Activated CD4-positive, CD25-positive, alpha-beta regulatory T cell (primary cell): ENCODE data around the gene WDR31.
"Not testable (repeated sequence)": the region's sequence is repeated elsewhere in the genome, so short reads cannot be mapped to it uniquely, and the experiment has no call there.

ENCODE experiments used
- DNase-seq, 4 experiments: peaks; one replicate each; lab custom pipeline; 2025; lab: John Stamatoyannopoulos, UW

WDR31 gene

DNA sequence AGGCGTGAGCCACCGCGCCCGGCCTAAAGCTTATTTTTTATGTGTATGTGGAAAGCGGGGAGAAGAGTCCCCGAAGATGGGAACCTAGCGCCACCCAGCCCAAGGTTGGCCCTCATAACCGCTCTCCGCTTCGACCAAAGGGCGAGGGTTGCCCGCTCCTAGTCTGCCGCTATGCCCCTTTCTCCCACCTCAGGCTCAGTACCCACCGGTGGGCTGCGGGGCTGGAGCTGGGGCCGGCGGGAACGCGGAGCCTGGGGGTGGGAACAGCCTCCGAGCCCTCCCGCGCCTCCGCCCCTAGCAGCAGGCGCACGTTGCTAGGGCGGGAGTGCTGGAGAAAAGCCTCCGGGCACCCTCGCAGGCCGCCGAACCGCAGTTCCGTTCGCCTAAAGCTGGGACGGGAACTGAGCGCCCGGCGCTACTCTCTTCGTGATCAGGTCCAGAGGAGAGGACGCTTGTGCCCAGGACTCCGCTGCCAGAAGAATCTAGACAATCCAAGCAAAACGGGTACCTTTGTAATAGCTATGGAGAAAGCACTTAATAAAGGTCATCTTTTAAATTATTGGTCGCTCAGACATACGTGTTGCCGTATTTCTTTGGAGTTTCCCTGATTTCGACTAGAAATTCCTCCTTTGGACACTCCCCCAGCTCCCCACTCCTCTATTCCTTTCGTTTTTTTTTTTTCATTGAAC lies at the start of gene WDR31:
Gene WDR31, minus strand, starts transcription at position 265 of the 689 bp plus-strand sequence. CDS start 8,253 bp downstream, outside the sequence.
- peak; percentile 55 to 65 (median 58) for DNase-seq

DNA sequence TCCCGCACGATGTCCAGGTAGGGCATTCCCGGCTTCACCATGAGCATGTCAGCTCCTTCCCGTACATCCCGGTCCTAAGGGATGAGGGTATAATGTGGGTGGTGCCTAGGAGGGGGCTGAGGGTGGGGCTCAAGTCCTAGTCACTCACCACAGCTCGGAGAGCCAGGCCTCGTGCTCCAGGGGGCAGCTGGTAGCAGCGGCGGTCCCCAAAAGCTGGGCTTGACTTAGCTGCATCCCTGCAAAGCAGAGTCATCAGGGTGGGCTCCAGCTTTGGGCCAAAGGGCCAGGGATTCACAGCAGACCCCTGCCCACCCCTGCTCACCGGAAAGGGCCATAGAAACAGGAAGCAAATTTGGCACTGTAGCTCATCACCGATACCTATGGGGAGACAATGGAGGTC lies 49.4 kb upstream of the WDR31 start:
- no peak for DNase-seq

- no peak for DNase-seq
These were observed 48.8 kb upstream of the WDR31 start for GRCh38 chr9:113388833-113389232.

DNA sequence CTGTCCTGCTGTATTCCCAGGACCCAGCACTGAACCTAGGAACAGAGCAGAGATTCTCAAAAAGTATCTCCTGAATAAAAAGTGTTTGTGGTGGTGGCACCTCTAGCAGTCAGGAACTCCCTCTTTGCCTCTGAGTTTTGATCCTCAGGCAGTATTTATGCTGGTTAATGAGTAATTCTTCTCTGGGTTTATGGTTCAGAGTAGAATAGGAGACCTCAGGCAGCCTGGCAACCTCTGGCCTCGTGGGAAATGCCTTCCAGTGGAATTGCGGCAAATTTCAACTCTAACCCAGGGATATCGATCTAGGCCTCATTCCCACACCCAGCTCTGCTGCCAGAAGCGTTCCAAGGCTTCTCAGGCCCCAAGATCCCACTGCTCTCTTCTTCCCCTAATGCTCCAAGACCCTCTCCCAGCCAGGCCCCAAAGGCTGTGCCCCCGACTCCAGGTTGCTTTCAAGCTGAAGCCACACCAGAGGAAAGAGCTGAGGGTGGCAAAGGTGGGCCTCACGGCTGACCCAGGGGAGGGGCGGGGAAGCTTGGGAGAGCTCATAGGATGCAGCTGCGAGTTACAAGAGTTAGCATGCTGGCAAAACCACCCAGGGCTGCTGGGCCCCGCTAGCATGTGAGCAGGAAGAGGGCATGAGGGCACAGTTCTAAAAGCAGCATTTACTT lies 47.6 kb upstream of the WDR31 start:
- no peak for DNase-seq

GRCh38 chr9:113386571-113387393 lies 46.7 kb upstream of the WDR31 start:
- no peak for DNase-seq

GRCh38 chr9:113381909-113382411 lies 41.9 kb upstream of the WDR31 start:
- no peak for DNase-seq

GRCh38 chr9:113381441-113381840 lies 41.4 kb upstream of the WDR31 start:
- DNase-seq = not testable (repeated sequence)

DNA sequence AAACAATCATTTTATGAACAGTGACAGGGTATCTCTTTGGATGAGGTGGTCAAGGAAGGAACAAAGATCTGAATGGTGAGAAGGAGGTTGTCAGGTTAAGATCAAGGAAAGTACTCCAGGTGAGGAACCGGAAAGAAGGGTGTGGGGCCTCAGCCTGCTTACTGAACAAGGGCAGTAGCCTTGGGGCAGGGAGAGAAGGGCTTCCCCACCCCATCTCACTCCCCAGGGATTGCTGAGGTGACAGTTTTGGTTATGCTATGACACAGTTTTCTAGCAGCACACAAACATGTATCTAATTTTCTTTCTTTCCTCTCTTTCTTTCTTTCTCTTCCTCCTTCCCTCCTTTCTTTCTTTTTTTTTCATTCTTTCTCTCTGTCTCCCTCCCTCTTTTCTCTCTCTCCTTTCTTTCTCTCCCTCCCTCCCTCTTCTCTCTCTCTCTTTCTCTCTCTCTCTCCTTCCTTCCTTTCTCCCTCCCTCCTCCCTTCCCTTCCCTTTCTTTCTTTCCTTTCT lies 40.8 kb upstream of the WDR31 start:
- DNase-seq = no peak

DNA sequence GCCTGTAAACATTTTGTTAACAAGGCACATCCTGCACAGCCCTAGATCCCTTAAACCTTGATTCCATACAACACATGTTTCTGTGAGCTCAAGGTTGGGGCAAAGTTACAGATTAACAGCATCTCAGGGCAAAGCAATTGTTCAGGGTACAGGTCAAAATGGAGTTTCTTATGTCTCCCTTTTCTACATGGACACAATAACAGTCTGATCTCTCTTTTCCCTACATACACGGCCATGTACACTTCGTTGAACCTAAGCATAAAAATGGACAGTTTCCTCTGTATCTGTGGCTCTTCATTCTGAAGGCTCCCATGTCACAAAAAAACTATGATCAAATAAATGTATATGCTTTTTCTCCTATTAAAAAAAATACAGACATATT lies 39.7 kb upstream of the WDR31 start:
- DNase-seq = not testable (repeated sequence)

DNA sequence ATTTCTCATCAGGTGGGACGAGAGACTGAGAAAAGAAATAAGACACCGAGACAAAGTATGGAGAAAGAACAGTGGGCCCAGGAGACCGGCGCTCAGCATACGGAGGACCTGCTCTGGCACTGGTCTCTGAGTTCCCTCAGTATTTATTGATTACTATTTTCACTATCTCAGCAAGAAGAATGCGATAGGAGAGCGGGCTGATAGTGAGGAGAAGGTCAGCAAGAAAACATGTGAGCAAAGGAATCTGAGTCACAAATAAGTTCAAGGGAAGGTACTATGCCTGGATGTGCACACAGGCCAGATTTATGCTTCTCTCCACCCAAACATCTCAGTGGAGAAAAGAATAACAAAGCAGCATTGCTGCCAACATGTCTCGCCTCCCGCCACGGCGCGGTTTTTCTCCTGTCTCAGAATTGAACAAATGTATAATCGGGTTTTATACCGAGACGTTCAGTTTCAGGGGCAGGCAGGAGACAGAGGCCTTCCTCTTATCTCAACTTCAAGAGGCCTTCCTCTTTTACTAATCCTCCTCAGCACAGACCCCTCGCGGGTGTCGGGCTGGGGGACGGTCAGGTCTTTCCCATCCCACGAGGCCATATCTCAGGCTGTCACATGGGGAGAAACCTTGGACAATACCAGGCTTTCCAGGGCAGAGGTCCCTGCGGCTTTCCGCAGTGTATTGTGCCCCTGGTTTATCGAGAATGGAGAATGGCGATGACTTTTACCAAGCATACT lies 39.2 kb upstream of the WDR31 start:
- not testable (repeated sequence) for DNase-seq

- peak; percentile 45 to 62 (median 54) for DNase-seq
These were observed 36.8 kb upstream of the WDR31 start, which contains the start of gene HDHD3 for GRCh38 chr9:113376634-113377567. TSS of gene HDHD3 (minus strand) at chr9:113376986. CDS start at chr9:113374354, 2,632 bp downstream.

DNA sequence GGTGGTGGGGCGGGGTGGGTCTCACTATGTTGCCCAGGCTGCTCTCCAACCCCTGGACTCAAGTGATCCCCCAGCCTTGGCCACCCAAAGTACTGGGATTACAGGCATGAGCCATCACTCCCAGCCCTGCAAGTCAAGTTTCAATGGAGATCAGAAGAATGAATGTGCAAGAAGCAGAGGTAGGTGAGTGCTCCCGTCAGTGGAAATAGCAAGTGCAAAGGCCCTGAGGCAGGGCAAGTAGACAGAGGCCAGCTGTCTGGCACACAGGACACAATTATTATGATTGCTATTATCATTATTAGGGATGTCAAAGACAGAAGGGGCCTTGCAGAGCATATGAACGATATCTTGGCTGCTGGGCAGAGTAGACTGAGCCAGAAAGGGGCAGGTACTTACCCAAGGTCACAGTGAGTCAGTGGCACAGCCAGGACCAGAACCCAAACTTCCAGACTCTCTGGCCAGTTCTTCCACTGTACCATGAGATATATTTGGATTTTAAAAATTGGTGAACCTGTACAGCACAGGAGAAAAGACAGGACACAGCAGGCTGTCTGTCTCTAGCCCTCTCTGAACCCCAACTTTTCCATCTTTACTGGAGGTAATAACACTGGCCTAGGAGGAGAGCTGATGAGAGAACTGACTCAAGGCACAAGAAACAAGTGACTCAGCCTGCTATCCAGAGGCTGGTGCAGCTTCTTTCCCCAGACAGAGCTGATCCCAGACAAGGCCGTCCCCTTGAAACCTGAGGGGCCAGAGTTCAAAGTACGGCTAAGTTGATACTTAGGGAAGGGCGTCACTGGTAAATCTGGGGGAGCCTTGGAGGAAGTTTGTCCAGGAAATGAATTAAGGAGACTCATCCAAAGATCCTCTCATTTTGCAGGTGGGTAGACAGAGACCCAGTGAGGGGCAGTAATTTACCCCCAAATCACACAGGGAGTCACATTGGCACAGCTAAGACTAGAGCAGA lies 35.3 kb upstream of the WDR31 start:
- no peak for DNase-seq

GRCh38 chr9:113373676-113374392 lies 33.8 kb upstream of the WDR31 start:
- DNase-seq = no peak

- no peak for DNase-seq
These were observed 33.2 kb upstream of the WDR31 start for GRCh38 chr9:113373256-113373655.

DNA sequence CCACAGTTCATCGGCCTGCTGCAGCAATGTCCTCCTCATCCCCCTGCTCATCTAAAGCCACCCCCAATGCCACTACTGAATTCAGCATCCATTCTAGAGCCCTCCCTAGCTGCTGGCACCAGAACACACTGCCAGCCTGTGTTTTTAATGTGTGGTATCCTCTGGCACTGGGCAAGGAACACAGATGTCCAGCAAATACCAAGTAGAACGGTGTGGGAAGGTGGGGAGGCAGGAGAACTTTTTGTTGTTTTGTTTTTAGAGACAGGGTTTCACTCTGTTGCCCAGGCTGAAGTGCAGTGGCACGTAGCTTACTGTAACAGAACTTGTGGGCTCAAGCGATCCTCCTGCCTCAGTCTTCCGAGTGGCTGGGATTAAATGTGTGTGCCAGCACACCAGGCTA lies 32.0 kb upstream of the WDR31 start:
- no peak for DNase-seq

DNA sequence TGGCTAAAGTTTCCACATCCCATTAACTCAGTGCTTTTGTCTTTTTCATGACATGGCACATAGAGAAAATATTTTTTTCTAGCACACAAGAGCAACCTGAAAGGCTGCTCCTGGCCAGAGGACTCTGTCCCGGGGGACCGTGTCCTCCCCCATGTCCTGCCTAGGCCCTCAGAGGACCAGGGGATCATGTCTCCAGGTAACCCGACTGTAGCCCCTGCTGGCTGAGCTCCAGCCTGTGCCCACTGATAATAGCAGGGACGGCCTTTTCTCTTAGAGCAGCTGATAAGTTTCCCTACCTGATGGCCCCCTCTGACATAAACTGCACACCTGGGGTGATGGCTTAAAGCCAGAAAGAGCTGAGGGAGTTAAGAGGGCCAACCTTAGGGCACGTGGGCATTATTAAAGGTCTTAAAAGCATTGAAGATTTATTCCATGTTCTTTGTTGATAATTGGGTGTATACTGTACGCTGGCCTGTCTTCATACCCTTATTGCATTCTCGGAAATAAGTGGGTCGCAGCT lies 30.8 kb upstream of the WDR31 start:
- no peak for DNase-seq

GRCh38 chr9:113369855-113370140 lies 29.7 kb upstream of the WDR31 start:
- DNase-seq = no peak
